ENCODE data around the gene ENO1. TPM values are rescaled to one million over a fixed set of nuclear protein-coding genes. Genes with fewer than 3 reads are reported as not detected.
A peak's percentile ranks its signal among the peaks of the same experiment; 100 is the strongest.

ENO1 gene
- total RNA-seq, 2 donors from 2014 or later, result 570 to 767 TPM

DNA sequence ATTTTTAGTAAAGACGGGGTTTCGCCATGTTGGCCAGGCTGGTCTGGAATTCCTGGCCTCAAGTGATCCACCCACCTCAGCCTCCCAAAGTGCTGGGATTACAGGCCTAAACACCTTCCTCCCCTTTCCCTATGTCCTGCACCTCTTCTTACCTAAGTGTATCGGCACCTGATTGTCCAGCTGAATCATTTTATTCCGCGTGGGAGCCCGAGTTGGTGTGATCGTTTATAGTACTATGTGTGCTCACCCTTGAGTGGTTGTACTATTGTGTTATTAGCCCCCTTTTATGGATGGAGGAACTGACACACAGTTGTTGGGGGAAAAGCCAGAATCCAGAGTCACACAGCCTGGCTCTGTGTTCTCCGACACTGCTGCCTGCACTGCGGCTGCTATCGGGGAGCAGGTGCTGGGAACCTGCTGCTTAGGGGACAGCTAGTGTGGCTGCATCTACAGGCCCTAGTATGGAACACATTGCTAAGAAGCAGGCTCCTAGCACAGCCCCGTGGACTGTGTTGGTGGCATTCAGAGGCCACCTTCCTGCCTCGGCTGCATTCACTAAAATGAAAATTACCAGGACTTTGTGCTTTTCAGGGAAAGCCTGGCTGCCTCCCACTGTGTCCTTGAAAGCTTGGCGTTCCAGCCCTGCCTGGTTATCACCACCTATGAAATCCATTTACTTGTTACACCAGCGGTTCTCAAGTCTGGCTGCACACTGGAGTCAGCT, 21.6 kb downstream of the ENO1 start:
- no peak for DNase-seq (ENCODE audit: low spot score)
- no peak overlapping the region for H3K4me3 ChIP-seq
- TF ChIP-seq, protein P1, sequence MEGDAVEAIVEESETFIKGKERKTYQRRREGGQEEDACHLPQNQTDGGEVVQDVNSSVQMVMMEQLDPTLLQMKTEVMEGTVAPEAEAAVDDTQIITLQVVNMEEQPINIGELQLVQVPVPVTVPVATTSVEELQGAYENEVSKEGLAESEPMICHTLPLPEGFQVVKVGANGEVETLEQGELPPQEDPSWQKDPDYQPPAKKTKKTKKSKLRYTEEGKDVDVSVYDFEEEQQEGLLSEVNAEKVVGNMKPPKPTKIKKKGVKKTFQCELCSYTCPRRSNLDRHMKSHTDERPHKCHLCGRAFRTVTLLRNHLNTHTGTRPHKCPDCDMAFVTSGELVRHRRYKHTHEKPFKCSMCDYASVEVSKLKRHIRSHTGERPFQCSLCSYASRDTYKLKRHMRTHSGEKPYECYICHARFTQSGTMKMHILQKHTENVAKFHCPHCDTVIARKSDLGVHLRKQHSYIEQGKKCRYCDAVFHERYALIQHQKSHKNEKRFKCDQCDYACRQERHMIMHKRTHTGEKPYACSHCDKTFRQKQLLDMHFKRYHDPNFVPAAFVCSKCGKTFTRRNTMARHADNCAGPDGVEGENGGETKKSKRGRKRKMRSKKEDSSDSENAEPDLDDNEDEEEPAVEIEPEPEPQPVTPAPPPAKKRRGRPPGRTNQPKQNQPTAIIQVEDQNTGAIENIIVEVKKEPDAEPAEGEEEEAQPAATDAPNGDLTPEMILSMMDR (IDR thresholded peaks at IDR 0.05), result no peak
- peaks cover 12 to 38% of the 10 kb centered on the region in 2 donors for H3K4me1 ChIP-seq (ENCODE audit: control insufficient read depth in 1 of 2, low read depth in 2 of 2)
- ATAC-seq (ENCODE audit: insufficient number of reproducible peaks, low FRiP score, low read depth), result no peak
- H3K27me3 ChIP-seq (replicated peaks; ENCODE audit: insufficient read depth), result no peaks in the 10 kb centered on the region
- H3K27ac ChIP-seq, result peak overlapping the region; percentile 42 to 61
- no peaks in the 10 kb centered on the region for H3K9me3 ChIP-seq
- H3K36me3 ChIP-seq, result peaks cover 11% of the 10 kb centered on the region

DNA sequence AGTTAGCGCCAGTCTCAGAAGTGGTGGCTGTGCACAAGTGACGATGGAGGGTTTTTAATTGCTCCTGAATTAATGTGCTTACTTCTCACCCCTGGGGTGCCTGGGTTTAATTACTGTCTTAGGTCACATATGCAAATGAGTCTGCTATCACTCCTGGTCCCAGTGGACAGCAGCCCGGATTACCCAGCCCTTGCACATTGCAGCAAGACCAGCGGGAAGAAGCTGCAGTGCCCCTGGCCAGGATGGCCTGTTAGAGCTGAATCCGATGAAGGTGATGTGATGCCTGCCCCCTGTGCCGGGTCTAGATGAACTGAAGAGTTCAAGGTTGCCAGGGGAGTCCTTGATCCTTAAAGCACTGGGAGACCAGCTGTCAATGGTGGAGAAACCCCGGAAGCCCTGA, 24.2 kb downstream of the ENO1 start:
- Histone ChIP-seq H3K36me3 (no peaks in the 10 kb centered on the region), H3K27ac (peak overlapping the region; percentile 43 to 74), H3K9me3 (no peaks in the 10 kb centered on the region), H3K27me3 (replicated peaks; ENCODE audit: insufficient read depth) (no peaks in the 10 kb centered on the region), H3K4me3 (no peak overlapping the region), H3K4me1 (ENCODE audit: control insufficient read depth in 1 of 2, low read depth in 2 of 2) (peaks cover 12 to 29% of the 10 kb centered on the region in 2 donors)
- TF ChIP-seq, protein P1 (IDR thresholded peaks at IDR 0.05), result no peak
- DNase-seq (ENCODE audit: low spot score) (no peak), ATAC-seq (ENCODE audit: insufficient number of reproducible peaks, low FRiP score, low read depth) (no peak)

DNA sequence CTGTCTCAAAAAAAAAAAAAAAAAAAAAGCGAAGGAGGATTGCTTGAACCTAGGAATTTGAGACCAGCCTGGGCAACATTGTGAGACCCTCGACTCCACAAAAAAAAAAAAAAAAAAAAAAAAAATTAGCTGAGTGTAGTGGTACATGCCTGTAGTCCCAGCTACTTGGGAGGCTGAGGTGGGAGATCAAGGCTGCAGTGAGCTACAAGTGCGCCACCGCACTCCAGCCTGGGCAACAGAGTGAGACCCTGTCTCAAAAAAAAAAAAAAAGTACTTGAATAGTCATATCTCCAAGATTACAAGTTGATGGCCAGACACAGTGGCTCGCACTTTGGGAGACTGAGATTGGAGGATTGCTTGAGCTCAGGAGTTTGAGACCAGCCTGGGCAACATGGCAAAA, 27.4 kb downstream of the ENO1 start:
- H3K27ac ChIP-seq, result no peak overlapping the region
- TF ChIP-seq, protein P1 (IDR thresholded peaks at IDR 0.05), result no peak
- H3K36me3 ChIP-seq, result no peaks in the 10 kb centered on the region
- peaks cover 4 to 21% of the 10 kb centered on the region in 2 donors for H3K4me1 ChIP-seq (ENCODE audit: control insufficient read depth in 1 of 2, low read depth in 2 of 2)
- ATAC-seq (ENCODE audit: insufficient number of reproducible peaks, low FRiP score, low read depth), result no peak
- DNase-seq (ENCODE audit: low spot score), result no peak
- H3K27me3 ChIP-seq (replicated peaks; ENCODE audit: insufficient read depth), result no peaks in the 10 kb centered on the region
- no peak overlapping the region for H3K4me3 ChIP-seq
- H3K9me3 ChIP-seq, result no peaks in the 10 kb centered on the region

DNA sequence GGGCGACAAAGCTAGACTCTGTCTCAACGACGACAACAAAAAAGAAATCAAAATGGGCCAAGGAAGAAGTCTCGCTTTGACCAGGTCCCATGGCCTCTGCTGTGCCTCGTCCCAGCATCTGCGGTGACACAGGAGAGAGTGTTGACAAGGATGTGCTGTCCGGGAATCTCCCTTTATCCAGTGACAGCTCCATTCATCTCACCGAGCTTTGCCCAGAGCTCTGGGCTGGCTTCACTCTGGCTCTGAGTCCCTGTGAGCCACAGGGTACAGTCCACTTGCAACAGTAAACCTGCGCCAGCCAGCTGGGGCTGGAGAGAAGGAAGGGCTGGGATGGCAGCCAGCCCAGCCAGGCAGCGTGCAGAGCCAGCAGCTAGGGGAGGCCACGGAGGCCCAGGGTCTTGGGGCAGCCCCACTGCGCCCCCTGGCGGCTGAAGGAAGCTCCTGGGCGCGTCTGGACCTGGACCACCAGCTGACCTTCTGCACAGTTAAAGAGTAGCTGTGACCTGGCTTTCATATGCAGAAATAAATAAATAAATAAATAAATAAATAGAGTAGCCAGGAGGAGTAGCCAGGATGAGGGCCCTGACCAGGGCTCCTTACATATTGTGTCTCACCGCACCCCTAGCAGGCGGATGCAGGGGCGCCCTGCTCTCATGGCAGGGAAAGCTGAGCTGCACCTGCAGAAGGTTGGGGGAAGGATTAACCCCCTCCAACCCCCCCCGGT, 29.7 kb downstream of the ENO1 start:
- no peak overlapping the region for H3K27ac ChIP-seq
- H3K4me1 ChIP-seq (ENCODE audit: control insufficient read depth in 1 of 2, low read depth in 2 of 2), result peaks cover 11 to 35% of the 10 kb centered on the region in 2 donors
- ATAC-seq (ENCODE audit: insufficient number of reproducible peaks, low FRiP score, low read depth), result peak; percentile 44
- no peaks in the 10 kb centered on the region for H3K9me3 ChIP-seq
- DNase-seq (ENCODE audit: low spot score), result peak; percentile 57
- no peaks in the 10 kb centered on the region for H3K36me3 ChIP-seq
- peak overlapping the region; percentile 27 for H3K4me3 ChIP-seq
- no peaks in the 10 kb centered on the region for H3K27me3 ChIP-seq (replicated peaks; ENCODE audit: insufficient read depth)
- TF ChIP-seq, protein P1 (IDR thresholded peaks at IDR 0.05), result peak; percentile 91

DNA sequence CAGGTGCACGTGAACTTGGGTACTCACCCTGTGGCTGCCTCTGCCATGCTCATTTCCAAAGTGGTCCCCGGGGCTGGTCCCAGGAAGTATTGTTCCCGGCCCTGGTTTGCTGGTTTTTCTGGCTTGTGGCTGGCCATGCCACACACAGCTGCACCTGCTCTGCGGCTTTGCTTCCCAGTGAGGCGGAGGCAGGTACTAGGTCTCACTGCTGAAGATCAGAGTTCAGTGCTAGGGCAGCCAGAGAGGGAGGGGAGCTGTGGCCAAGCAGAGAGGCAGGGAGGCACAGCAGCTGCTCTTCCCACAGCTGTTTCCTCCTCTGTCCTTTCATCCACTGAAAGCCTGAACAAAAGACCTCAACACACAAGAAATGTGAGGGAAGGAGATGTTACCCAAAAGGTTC, 30.5 kb downstream of the ENO1 start:
- ATAC-seq (ENCODE audit: insufficient number of reproducible peaks, low FRiP score, low read depth), result no peak
- Histone ChIP-seq H3K4me1 (ENCODE audit: control insufficient read depth in 1 of 2, low read depth in 2 of 2) (peaks cover 11 to 35% of the 10 kb centered on the region in 2 donors), H3K4me3 (no peak overlapping the region), H3K9me3 (no peaks in the 10 kb centered on the region), H3K36me3 (no peaks in the 10 kb centered on the region), H3K27me3 (replicated peaks; ENCODE audit: insufficient read depth) (no peaks in the 10 kb centered on the region), H3K27ac (no peak overlapping the region)
- TF ChIP-seq, protein P1 (IDR thresholded peaks at IDR 0.05), result no peak
- no peak for DNase-seq (ENCODE audit: low spot score)
